GM18520 (cell line): Measurements from ENCODE around the gene OXCT2.
"Not testable (repeated sequence)": the region's sequence is repeated elsewhere in the genome, so short reads cannot be mapped to it uniquely, and the experiment has no call there.

ENCODE experiments used
- ATAC-seq: cut with Tn5 transposase; IDR thresholded peaks from one replicate; pipeline ENCODE4 v1.9.1; 2021; ENCODE audit not compliant: unreplicated experiment

OXCT2 gene

DNA sequence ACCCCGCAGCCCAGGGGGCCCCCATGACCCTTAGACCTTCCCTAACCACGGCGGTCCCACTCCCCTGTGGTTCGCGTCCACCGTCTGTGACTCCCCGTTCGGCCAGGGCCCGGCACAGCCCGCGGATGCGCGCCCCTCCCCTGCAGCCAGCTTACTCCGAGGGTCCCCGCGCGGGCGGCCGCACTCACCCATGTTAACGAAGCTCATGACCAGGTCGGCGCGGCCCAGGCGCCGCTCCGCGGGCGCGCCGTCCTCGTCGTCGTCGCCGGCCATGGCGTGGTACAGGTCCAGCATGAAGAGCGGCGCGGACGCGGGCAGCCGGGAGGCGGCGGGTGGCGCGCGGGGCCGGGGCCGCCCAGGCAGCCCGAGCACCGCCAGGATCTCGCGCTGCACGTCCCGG lies 16.8 kb upstream of the OXCT2 start:
- ATAC-seq = not testable (repeated sequence)

DNA sequence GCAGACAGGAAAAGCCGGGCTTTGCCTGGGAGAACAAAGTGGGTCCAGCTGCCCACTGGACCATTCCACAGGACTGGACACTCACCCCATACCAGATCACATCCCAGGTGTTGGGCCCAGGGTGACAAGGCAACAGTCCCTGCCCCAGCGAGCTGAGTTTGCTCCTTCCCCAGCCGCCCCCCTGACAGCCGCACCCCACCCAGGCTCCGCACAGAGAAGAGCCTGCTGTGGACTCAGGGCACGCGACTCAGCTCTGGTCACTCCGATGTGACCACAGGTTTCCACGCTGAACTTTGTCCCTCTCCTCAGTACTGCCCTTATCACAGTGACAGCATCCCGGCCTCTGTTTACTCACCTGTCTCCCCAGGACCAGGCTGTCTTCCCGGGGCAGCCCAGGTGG lies 16.3 kb upstream of the OXCT2 start:
- no peak for ATAC-seq

DNA sequence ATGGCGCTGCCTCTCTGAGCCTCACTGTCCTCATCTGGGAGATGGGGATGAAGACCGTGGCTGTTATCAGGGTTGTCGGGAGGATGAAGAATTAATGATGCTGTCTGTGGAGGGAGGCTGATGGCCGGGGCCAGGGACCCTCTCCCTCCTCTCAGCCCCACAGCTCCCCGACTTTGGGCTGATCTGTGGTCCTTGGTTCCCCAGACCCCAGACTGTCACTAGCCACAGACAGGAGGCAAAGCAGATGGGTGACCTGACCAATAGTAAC lies 15.9 kb upstream of the OXCT2 start:
- ATAC-seq = not testable (repeated sequence)

DNA sequence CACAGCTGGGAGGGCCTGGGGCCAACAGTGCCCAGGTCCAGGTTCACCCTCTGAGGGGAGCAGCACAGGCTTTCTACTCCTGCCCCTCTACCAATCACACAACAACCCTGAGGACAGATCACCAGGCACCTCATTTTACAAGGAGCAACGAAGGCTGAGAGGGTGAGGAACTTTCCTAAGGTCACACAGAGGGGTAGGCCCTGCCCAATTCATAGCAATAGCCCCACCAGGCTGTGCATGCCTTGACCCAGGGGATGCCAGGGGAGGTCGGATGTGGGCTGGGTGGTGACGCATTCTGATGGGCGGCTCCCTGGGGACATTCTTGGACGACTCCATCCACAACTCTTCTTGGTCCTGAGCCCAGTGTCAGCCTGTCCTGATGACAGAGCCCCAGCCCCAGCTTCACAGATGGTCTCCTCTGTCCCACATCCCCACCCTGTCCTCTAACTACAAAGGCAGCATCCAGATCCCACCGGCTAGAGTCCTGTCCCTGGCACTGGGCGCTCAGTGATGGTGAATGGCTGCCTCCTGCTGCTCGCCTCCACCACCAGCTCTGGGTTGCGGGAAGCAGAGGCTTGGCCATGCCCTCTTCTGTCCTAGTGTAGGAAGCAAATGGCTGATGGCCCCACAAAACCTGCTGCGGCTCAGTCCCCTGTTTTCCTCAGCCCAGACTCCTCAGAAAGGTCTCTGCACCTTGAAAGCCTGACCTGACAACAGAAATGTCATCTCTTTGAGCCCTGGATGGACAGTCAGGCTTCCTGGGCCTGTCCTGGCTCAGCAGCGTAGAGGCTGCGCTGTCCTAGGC lies 15.4 kb upstream of the OXCT2 start:
- not testable (repeated sequence) for ATAC-seq

DNA sequence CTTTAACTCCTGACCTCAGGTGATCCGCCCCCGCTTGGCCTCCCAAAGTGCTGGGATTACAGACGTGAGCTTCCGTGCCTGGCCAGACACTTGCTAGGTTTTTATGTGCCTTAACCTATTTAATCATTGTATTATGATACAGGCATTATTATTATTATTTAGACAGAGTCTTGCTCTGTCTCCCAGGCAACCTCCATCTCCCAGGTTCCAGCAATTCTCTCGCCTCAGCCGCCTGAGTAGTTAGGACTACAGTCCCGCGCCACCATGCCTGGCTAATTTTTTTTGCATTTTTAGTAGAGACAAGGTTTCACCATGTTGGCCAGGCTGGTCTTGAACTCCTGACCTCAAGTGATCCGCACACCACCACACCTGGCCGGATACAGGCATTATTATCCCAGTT lies 11.5 kb upstream of the OXCT2 start:
- ATAC-seq = not testable (repeated sequence)

DNA sequence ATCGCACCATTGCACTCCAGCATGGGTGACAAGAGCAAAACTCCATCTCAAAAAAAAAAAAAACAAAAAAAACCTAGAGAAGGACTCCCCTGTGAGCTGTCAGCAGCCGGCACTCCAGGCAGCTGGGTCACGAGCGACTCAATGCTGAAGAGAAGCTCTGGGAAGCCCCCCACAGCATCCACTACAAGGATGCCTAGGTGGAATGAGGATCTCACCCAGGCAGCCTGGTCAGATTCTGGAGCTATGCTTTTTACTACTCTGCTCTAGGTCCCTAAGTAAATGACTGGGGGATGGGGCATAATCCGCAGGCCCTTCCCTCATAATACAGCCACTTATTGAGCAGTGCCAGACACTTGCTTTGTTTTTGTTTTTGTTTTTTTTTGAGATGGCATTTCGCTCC lies 11.0 kb upstream of the OXCT2 start:
- ATAC-seq = no peak

DNA sequence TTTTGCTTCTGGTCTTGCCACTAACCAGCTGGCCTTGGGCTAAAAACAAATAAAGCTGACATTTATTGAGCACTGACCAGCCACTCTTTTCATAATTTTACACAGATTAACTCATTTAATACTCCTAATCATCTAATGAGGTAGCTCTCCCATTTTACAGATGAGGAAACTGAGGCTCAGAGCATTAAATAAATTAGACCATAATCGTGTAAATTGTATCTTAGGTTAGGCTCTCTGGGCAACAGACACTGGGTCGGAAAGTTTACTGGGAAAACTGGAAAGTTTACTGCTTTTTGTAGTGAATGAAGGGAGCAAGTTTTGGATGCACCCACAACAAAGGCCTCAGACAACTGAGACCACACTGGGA lies 10.2 kb upstream of the OXCT2 start:
- no peak for ATAC-seq

DNA sequence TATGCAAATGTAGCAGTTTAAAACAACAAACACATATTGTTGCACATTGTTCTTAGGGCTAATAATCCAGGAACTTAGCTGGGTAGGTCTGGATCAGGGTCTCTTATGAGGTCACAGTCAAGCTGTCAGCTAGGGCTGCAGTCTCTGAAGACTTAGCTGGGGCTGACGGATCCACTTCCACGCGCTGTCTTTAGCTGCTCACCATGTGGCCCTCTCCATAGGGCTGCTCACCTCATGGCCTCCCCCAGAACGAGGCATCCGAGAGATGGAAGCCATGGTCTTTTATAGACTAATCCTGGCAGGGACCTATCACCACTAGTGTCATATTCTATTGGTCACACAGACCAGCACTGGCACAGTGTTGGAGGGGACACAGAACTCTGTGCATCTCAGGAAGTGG lies 8.7 kb upstream of the OXCT2 start:
- ATAC-seq = no peak

DNA sequence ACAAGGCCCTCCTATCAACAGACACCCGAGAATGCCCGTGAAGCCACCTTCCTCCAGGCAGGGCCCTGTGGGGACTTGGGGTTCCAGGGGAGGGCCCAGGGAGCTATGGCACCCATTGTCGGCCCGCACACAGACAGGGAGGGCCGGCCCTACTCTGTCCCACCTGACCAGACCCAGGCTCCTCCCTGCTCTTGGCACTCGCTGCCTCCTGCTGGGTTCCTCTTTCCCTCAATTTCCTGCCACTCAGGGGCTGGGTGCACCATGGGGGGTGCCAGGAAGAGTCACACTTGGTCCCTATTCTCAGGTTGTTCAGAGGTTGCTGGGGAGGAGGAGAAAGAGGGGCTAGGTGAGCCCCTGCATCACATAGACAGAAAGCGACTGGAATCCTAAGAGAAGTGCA lies 8.0 kb upstream of the OXCT2 start:
- ATAC-seq = no peak

DNA sequence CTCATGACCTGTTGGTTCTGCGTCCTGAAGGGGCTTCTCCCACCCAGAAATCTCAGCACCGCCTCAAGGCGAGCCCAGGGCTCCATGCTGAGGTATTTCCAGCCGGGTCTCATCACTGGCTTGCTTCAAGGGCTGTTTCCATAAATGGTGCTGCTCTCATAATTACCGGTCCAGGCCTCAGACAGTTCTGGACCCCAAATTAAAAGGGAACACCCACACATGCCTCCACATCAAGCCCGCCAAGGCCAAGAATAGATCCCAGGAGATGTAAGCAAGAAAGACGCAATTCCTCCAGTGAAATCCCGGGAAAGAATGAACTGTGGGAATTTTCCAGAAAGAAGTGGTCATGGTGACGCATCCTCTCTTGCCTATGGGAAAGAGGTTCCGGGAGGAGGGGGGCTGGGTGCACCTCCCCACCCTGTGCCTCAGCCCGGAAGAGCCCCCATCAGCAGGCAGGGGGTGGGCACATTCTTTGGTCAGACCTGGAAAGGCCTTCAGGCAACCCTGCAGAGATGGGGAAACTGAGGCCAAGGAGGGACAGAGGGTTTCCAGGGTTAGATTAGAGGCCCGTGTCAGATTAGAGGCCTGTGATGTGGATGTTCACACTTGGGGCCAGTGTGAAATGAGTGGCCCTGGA lies 7.4 kb upstream of the OXCT2 start:
- ATAC-seq = not testable (repeated sequence)

DNA sequence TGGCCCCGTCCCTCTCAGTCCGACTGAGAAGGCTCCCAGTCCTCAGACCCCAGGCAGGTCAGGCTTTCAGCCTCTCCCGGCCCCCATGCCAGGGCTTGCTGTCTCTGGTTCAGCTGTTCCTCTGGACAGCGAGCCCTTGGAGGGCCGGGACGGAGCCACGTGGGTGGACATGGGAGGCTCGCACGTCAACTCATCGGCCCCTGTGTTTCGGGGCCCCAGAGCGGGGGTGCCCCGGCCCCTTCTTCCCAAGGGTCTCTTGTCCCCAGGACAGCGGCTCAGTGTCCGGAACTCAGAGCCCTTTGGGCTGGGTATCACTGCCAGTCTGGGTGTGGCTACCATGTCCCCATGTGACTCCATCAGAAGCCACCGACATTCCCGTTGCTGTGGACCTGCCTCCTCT lies 6.7 kb upstream of the OXCT2 start:
- ATAC-seq = not testable (repeated sequence)

DNA sequence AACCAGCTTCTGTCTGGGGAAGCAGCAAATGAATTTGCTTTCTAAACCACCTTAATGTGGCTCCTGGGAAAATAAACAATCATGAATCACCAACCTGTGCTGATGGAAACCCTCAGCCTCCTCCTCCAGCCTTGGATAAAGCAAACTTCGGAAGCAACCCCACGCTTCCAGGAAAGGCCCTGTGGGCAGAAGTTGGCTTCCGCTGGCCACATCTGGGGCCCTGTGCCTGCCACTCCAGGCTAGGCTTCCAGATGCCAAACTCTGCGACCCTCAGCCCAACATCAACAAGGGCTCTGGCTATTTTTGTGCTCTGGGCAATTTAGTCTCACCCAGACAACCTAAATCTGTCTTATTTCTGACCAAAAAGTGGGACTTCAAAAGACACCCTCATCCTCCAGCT lies 6.2 kb upstream of the OXCT2 start:
- no peak for ATAC-seq

DNA sequence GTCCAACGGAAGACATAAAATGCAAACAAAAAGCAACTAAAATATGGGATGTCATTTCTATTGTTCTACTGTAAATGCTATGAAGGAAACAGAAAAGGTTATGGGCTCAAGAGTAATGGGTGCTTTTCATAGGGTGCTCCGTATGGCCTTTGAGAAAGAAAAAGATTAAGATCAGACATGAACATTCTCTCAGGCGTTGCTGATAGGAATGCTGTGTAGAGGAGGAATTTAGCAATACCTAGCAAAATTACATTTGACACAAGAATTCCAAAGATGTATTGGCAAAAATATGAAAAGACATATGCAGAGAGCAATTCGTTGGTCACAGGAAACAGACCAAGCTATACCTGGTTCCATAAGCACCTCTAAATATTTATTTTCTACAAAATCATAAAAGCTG lies 5.7 kb upstream of the OXCT2 start:
- no peak for ATAC-seq

DNA sequence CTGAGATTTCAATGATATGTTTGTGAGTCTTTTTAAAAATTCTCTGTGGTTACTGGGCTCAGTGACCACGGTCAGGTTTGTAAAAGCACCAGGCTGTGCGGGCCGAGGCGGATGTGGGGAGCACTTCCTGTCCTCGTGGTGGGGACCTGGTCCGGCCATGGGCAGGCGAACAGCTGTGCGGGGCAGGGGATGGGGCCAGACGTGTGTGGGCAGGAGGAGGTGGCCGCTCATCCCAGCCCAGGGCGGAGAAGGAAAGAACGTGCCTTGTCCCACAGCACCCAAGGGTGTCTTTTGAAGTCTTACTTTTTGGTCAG lies 5.2 kb upstream of the OXCT2 start:
- no peak for ATAC-seq

DNA sequence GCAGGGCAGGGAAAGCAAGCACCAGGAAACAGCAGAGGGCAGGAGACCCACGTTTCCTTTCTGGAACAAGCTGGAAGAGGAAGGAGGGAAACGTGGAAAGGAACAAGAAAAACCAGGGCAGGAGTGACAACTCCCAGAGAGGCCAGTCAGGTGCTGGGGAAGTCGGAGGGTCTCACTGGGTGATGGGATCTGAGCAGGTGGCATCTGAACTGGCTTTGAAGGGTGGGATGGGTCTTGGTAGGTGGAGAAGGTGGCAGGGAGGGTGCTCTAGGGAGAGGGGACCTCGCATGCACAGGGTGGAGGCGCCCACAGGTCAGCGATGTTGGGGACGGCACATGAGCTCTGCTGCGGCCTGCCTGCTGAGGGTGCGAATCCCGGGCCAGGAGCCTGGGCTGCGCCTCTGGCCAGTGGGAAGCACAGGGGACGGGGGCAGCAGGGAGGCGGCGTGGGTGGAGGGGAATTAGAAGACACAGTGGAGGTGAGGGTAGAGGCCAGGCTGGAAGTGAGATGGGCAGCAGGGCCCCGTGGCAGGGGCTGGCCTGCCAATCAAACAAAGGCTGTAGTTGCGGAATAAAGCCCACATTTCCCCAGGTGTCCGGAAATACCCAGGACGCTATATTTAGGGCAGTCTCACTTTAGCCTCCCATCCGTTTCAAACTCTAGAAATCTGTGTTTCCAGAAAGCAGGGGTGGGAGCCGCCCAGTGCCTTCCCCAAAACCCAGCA lies 4.7 kb upstream of the OXCT2 start:
- ATAC-seq = not testable (repeated sequence)

DNA sequence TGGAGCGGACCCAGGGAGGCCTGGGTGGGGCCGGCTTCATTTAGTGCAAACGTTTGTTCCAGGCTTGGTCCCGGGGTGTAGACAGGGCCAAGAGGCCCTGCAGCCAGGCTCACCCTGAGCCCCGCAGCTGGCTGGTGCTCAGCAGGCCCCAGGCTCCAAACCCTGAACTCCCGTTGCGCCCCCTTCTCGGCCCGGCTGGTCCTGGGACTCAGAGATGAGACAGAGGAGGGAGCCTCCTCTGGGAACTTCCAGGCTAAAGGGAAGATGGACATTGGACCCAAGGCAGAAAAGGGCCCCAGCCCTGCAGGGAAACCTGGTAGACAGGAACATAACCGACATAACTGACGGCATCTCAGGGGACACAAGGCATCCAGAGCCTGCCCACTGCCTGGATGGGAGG lies 4.0 kb upstream of the OXCT2 start:
- not testable (repeated sequence) for ATAC-seq

DNA sequence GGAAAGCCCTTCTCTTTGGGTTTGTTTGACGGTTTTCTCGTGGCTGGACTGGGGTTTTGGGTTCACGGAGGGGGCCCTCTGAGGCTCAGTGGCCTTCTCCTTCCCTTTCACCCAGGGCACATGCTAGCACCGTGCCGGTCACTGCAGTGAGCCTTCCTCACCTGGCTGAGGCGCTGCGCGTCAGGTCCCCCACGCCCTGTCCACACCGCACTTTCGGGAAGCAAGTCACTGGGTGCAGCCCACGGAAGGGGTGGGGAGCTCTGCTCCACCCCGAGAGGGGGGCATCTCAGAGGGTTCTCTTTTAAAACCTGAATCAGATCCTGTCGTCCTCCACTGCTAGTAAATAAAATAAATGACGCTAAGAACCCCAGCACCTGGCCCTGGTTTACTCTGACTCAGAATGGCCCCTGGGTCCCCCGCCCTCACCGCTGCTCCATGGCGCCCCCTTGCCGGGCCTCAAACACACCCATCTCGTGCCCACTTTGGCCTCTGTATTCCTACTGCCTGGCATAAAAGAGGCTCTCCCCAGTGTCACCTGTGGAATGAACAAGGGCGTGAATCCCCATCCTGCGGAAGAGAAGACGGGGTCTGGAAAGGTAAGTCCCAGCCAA lies 2.3 kb upstream of the OXCT2 start:
- ATAC-seq = not testable (repeated sequence)

DNA sequence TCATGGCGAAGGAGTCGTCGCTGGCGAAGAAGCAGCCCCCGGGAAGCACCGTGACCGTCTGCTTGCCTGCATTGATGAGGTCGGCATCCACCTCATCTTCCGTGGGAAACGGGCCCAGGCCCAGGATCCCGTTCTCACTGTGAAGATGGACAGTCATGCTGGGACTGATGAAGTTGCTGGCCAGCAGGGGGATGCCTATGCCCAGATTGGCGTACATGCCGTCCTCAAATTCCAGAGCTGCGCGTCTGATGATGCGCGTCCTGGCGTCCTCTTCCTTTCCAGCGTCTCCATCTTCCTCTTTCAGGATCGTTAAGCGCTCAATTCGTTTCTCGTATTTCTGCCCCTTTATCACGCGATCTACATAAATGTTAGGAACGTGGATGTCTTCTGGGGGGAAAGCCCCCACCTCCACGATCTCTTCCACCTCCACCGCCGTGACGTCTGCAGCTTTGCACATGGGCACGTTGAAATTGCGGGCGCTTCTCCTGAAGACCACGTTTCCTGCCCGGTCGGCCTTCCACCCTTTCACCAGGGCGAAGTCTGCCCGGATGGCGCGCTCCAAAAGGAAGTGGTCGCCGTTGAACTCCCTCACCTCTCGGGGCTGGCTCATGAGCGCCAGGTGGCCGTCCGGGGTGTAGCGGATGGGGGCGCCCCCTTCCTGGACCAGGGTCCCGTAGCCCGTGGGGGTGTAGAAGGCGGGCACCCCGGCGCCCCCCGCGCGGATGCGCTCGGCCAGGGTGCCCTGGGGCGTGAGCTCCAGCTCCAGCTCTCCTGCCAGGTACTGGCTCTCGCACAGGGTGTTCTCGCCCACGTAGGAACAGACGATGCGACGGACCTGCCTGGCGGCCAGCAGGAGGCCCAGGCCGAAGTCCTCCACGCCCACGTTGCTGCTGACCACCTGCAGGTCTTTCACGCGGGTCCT lies 787 bp downstream of the OXCT2 start:
- ATAC-seq = not testable (repeated sequence)

DNA sequence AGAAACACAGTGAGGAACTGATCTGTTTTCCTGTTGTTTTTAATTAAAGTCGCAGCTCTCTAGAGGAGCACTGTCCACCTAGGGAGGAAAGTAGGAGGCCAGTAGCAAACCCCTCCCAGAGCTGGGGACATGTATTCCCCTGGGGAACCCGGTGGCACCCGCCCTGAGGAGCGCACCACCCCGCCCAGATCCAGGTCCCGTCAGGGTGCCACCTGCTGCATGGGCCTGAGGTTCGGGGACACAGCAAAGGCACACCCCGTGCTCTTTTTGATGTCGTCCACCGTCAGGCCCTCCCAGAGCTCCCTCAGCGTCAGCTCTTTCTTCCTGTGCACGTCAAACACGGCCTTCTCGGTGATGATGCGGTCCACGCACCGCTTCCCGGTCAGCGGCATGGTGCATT lies 1.6 kb downstream of the OXCT2 start:
- ATAC-seq = not testable (repeated sequence)

DNA sequence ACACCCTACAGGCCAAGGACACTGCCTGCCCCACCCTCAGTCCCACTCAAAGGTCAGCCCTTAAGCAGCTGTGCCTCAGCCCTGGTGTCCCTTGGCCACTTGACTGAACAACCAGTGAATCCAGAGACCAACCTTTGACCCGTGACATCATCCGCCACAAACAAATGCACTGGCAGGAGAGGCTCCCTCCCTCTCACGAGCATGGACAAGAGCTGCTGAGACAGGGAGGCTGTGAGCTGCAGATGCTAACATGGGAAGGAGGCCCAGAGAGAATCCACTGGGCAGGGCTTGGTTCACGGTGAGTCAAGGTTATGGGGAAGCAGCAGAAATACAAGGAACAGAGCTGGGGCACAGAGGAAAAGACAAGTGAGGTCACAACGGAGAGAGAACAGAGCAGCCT lies 4.7 kb downstream of the OXCT2 start:
- ATAC-seq = not testable (repeated sequence)

DNA sequence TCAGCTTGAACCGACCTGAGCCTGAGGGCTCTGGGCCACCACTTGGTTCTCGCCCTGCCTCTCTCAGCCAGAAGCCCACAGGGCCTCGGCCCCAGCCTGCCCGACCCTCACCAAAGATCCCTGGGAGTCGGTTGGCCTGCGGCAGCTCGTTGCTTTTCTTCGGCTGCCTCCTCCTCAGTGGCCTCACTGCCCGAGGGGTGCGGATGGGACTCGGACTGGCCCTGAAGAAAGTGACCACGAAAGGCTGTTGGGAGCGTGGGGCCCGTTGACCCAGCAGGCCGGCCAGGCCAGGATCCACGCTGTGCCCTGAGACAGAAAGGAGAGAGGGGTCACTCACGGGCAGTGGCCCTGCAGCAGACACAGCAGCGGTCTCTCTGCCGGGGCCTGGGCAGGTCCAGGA lies 6.6 kb downstream of the OXCT2 start:
- ATAC-seq = not testable (repeated sequence)
